WI38 (cell line): ENCODE results near the gene GLS.

Experiments
- H3K4me3 ChIP-seq: 2 replicates; pipeline ENCODE4 v1.5.1; 2011; ENCODE audit warnings: low read depth, mild to moderate bottlenecking, control low read depth, low read length
- CTCF ChIP-seq: IDR thresholded peaks from 2 replicates; pipeline ENCODE4 v1.5.1; 2012; ENCODE audit warnings: low read depth, mild to moderate bottlenecking, control low read depth, low read length

GLS gene

GRCh38 chr2:190933361-190933760, 52.7 kb downstream of the GLS start:
- no peak overlapping the region for H3K4me3 ChIP-seq
- no peak for TF ChIP-seq CTCF

GRCh38 chr2:190935054-190935453, 54.4 kb downstream of the GLS start:
- TF ChIP-seq CTCF, result no peak
- no peak overlapping the region for H3K4me3 ChIP-seq

GRCh38 chr2:190938771-190939335, 58.2 kb downstream of the GLS start:
- TF ChIP-seq CTCF, result no peak
- H3K4me3 ChIP-seq, result no peak overlapping the region

- no peak for TF ChIP-seq CTCF
These were observed 59.8 kb downstream of the GLS start for GRCh38 chr2:190940454-190940853.

GRCh38 chr2:190941571-190941970, 61.0 kb downstream of the GLS start:
- TF ChIP-seq CTCF, result no peak

More at GRCh38 chr2:190940454-190940853, 59.8 kb downstream of the GLS start:
- H3K4me3 ChIP-seq, result no peak overlapping the region

GRCh38 chr2:190942697-190943096, 62.1 kb downstream of the GLS start:
- TF ChIP-seq CTCF, result no peak
- H3K4me3 ChIP-seq, result no peak overlapping the region

More at GRCh38 chr2:190941571-190941970, 61.0 kb downstream of the GLS start:
- H3K4me3 ChIP-seq, result no peak overlapping the region

- H3K4me3 ChIP-seq, result no peak overlapping the region
- TF ChIP-seq CTCF, result no peak
These were observed 63.1 kb downstream of the GLS start for GRCh38 chr2:190943706-190944105.
